Left ventricle myocardium superior (tissue), 1 donor: Measurements from ENCODE around the gene NXNL2. TPM values are rescaled to one million over a fixed set of nuclear protein-coding genes. Genes with fewer than 3 reads are reported as not detected.

Experiments
- ATAC-seq: fragments of 200-7000 bp; cut with Tn5 transposase; one replicate; pipeline ENCODE4 v1.9.1; 2020; ENCODE audit warnings: mild to moderate bottlenecking, moderate library complexity
- DNase-seq: peaks from one replicate; pipeline ENCODE4 v3.0.0-alpha.2; 2020
- intact Hi-C: fragments of 100-400 bp; cut with micrococcal nuclease; formaldehyde crosslinking; loops from one replicate; pipeline ENCODE4 v1.11.0; 2022
- long read RNA-seq: library from polyadenylated mRNA; unstranded; transcript quantifications from one replicate; pipeline ENCODE4 v2.0.0, GENCODE V29; 2021
- total RNA-seq: library from RNA; stranded (reverse); fragmentation: NEBNext Ultra II Directional; extraction: Animal tissue kit (Norgen Biotek cat#: 25700); gene quantifications from one replicate; pipeline ENCODE4 v1.2.1, GENCODE V29; 2021
- donor health status: DM: no; HTN: yes; CAD: no; lungs with severe emphysema.

Gene NXNL2
- total RNA-seq, result not detected
- long read RNA-seq, result 0 reads

DNA sequence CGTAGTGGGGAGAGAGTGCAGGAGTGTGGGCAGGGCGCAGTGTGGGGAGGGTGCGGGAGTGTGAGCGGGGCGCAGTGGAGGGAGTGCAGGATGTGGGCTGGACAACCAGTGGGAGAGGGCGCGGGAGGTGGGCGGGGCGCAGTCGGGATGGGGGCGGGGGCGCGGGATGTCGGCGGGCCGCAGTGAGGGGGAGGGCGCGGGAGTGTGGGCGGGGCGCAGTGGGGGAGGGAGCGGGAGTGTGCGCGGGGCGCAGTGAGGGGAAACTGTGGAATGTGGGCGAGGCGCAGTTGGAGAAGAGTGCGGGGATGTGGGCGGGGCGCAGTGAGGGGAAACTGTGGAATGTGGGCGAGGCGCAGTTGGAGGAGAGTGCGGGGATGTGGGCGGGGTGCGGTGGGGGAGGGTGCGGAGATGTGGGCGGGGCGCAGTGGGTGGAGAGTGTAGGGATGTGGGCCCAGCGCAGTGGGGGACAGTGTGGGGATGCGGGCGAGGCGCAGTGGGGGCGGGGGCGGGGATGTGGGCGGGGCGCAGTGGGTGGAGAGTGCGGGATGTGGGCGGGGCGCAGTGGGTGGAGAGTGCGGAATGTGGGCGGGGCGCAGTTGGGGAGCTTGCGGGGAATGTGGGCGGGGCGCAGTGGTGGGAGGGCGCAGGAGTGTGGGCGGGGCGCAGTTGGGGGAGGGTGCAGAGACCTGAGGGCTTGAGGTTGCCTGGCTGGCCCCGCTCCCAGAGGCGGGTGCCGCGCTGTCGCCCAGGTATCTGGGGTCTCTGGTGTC lies at the start of gene NXNL2:
Gene NXNL2 (plus strand): TSS at position 723 of the 770 bp plus-strand sequence. CDS start 257 bp downstream, outside the sequence.
- DNase-seq (peak; percentile 76), ATAC-seq (peak; percentile 76)
- intact Hi-C loops, result no loop called here

DNA sequence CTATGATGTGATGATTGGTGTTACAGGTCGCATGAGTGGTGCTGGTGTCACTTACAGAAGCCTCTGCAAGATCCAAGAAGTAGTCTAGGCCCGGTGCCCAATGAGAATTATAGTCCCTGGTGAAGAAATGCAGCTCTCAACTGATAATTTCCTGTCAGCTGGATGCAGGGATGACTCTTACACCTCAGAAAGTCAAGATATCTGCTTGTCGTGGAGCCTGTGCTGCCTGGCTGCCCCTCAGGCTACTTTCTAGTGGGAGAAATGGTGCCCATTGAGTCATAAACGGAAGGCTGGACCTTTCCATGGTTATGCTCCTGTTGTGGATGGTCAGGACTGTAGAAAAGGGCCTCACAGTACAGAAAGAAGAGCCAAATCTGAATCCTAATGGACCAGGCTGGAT lies 46.8 kb upstream of the NXNL2 start:
- DNase-seq, result no peak
- no peak for ATAC-seq
- intact Hi-C loops, result no loop called here

DNA sequence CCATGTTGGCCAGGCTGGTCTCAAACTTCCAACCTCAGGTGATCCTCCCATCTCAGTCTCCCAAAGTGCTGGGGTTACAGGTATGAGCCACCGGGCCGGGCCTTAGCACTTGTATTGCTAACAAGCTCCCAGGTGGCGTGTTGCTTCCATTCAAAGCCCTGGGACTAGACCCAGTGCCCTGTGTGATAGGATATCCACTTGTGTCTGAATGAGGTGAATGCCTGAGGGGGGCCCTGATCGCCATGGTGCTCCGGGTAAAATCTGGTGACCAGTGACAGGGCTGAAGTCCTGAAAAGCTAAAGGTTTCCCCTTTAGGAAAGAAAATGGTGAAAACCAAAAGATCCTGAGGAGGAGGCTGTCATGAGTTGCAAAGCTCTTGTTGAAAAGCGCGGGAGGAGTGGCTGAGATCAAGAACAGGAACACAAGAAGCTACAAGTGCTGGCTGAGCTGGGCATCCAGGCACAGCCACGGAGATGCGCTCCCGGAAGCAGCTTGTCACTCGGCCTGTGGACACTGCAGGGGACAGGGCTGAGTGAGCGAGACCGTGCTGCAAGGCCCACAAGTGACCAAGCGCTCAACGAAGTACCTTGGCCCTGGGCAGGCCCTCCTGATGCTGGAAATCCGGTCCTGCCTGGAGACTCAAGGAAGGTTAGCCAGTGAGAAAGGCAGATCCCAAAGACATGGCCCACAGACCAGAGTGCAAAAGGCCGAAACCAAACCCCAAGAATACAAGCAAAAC lies 39.8 kb upstream of the NXNL2 start:
- DNase-seq, result no peak
- ATAC-seq, result no peak
- intact Hi-C loops, result no loop called here

DNA sequence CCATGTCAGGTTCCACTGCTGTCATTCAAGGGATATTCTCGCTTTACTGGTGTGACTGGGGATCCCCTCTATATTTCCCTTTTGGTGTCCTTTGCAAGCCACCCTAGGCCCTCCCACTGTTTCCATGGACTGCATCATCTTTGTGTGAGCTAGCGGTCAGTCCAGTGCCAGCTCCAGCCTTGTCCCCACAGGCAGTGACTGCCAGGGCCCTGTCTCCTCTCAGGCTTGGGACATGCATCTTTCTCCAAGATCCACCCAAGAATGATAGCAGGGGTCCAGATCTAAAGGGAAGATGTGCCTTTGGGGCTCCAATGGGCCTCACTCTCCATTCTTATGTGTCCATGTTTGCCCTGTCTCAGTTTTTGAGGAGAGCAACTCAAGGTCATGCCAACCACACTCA lies 37.8 kb upstream of the NXNL2 start:
- intact Hi-C loops, result no loop called here
- ATAC-seq (no peak), DNase-seq (no peak)

DNA sequence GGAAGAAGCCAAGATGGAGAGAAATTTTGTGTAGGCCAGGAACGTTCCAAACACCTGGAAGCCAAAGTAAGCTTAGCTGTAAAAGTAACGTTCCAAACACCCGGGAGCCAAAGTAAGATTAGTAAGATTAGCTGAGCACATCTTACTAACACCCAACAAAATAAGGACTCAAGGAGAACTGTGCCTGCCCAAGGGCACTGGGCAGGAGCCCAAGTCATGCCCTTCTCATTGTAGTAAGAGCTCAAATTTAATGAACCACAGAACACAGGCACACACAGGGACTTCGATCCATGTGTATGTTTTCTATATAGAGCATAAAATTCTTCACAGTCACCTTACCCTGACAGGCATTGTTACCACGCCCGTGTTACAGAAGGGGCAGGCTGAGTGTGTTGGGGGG lies 36.1 kb upstream of the NXNL2 start:
- DNase-seq (peak; percentile 70), ATAC-seq (peak; percentile 92)
- intact Hi-C loops, result no loop called here

DNA sequence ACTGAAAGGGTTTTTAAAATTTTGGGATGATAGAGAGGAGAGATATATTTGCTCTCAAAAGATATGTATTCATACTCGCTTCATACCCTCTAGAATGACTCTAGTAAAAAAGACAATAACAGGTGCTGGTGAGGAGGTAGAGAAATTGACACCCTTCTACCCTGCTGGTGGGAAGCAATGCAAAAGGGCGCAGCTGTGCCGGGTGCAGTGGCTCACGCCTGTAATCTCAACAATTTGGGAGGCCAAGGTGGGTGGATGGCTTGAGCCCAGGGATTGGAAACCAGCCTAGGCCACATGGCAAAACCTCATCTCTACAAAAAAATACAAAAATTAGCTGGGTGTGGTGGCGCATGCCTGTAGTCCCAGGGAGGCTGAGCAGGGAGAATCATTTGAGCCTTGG lies 33.9 kb upstream of the NXNL2 start:
- DNase-seq, result no peak
- ATAC-seq, result no peak
- intact Hi-C loops, result no loop called here

DNA sequence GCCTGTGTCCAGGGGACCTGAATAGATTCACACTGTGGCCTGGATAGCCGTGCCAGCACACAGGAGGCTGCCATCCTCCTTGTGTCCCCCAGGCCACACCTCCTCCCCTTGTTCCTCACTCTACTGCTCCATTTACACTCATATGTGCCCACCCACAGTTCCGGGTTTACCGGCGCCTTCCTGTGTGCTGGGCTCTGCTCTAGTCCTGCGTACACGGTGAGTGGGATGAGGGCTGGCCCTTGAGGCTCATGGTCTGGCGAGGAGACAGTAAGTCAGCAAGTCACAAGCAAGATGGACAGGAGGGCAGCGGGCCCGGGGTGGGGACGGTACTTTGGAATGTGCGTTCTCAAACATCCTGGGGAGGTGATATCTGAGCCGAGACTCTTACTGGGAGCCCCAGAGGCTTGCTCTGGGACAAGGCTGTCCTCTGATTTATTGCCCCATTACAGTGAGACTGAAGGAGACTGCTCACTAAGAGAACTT lies 32.4 kb upstream of the NXNL2 start:
- DNase-seq (no peak), ATAC-seq (no peak)
- intact Hi-C loops, result no loop called here

DNA sequence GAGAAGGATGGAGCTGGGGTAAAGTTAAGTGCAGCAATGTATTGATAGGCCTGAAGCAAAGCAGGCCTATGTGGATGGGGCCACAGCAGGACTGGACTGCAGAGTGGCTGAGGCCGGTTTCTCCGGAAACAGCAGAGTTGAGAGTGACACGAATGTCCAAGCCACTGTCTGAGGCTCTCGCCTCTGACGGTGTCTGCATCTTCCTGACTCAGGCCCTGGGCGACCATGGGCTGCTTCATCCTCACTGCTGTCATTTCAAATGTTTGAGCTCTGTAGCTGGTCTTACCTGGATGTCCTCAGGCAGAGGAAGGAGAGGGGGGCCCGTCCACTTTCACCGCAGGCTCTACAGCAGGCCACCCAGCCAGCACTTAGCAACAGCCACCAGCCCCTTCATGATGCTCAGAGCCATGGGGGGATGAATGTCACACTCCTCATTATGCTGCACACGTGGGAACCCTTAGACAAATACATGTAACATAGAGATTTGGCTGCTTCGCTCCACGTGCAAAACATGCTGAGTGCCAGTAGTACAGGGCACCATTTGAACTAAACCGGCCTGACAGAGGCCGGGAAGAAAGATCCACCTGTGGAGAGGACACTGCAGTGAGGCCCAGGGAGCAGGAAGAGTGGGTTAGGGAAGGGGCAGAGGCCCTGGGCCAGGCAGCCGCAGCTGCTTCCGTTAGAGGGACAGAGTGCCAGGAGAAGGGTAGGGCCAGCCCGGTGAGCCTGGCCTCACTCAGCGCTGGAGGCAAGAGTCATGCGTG lies 31.7 kb upstream of the NXNL2 start:
- DNase-seq (no peak), ATAC-seq (no peak)
- intact Hi-C loops, result no loop called here

DNA sequence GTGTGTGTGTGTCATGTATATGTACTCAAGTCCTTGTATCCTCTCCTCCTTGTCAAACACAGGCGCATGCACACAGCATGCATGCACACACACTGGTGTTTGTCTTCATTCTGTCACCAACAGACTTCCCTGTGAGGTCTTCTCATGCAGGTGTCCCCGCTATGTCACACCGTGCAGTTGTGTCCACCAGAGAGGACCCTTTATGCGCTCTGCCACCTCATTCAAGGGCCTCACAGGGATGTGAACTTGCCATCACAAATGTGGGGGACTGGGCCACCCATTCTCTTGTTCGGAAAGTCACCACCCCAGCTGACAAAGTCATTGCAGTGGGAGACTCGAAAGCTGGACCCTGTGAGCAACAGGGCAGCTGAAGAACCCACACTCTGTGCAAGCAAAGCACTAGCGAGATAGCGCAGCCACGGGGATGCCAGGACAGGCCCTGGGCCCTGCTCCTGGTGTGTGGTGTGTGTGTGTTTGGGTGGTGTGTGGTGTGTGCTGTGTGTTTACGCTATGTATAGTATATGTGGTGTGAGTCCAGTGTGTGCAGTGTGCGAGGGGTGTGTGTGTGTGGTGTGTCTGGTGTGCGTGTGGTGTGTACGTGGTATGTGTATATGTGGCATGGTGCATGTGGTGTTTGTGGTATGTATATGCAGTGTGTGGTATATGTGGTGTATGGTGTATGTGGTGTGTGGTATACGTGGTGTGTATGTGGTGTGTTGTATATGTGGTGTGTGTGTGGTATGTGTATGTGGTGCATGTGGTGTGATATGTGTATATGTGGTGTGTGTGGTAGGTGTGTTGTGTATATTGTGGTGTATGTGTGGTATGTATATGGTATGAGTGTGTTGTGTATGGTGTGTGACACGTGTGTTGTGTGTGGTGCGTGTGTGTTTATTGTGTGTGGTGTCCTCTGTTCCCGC lies 30.9 kb upstream of the NXNL2 start:
- intact Hi-C loops, result no loop called here
- no peak for ATAC-seq

DNA sequence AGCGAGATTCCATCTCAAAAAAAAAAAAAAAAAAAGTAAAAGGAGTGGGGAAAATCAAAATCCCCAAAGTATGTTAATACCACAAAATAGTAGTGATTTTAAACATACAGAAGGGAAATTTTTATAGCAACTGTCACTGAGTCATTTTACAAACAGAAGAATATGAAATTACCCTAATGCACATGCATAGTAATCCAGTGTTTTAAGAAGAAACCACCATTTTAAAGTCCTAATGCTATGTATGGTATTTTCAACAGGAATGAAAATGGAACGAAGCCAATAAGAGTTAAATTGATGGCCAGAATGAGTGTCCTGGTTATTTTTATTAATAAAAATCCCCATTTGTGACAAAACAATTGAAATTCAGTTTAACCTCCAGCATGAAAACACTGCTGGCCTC lies 26.7 kb upstream of the NXNL2 start:
- DNase-seq, result no peak
- intact Hi-C loops, result no loop called here
- no peak for ATAC-seq

More for the DNA sequence above, 30.9 kb upstream of the NXNL2 start:
- no peak for DNase-seq

DNA sequence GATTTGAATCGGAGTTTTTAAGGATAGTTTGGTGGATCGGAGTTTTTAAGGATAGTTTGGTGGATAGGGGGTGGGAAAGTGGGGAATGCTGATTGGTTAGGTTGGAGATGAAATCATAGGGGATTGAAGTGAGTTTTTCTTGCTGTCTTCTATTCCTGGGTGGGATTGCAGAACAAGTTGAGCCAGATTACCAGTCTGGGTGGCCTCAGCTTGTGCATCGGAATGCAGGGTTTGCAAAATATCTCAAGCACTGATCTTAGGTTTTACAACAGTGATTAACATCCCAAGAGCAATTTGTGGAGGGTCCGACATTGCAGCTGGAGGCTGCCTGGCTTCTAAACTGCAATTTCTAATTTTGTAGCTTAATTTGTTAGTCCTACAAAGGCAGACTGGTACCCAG lies 23.1 kb upstream of the NXNL2 start:
- DNase-seq (no peak), ATAC-seq (no peak)
- intact Hi-C loops, result no loop called here

DNA sequence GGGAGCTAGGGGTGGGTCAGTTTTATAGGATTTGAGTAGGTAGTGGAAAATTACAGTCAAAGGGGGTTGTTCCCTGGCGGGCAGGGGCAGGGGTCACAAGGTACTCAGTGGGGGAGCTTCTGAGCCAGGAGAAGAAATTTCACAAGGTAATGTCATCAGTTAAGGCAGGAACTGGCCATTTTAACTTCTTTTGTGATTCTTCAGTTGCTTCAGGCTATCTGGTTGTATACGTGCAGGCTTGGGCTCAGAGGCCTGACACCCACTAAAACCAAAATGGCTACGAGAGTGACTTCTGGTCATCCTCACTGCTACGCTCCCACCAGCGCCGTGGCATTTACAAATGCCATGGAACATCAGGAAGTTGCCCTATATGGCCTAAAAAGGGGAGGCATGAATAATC lies 20.7 kb upstream of the NXNL2 start:
- intact Hi-C loops, result no loop called here
- DNase-seq (no peak), ATAC-seq (no peak)

DNA sequence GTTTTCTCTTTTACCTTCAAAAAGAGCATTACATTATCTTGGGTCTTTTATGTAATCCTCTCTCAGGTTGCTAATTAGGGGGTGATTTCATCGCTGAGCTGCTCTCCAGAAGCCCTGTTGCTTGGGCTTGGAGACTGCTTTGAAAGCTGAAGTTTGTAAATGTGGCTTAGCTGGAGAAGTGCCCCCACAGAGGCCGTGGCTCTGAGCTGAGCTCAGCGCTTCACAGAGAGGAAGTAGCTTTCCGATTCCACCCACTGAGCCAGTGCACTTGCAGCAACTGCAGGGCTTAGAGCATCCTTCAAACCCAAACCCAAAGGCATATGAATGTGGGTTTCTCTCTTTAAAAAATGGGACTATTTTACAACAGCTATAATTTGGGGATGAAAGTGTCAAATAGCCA lies 13.7 kb upstream of the NXNL2 start:
- intact Hi-C loops, result no loop called here
- DNase-seq (no peak), ATAC-seq (no peak)

DNA sequence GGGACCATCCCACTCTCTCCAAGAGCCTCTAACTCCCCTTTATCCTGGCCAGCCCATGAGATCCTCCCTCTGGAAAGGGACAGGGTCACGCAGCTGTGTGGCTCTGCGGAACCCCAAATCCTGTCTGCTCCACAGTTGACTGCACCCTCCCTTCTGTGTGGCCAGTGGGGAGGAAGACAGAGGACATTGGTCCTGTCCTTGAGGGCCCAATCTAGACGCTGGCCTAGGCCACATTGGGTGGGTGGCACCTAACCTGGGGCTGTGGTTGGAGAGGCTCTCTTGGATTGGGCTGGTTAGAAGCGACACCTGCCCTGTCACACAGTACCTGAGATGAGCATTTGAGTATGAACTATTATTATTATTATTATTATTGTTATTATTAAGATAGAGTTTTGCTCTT lies 12.6 kb upstream of the NXNL2 start:
- no peak for DNase-seq
- intact Hi-C loops, result no loop called here
- ATAC-seq, result no peak

DNA sequence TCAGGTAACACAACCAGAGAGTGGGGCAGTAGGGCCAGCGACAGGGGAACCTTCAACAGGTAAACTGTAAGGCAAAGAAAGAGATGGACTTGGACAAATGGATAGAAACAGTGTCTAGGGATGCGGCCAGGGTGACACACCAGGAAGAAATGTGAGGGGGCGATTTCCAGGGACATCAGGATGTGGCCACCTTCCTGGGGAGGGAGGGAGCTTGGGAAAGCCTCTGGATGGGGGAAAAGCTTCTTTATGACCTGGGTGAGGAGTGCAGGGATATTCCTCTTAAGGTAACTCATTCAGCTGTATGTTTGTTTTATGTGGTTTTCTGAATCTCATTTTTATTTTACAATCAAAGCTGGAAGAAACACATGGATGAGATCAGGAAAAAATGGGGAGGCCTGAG lies 11.9 kb upstream of the NXNL2 start:
- ATAC-seq (no peak), DNase-seq (no peak)
- intact Hi-C loops, result no loop called here

DNA sequence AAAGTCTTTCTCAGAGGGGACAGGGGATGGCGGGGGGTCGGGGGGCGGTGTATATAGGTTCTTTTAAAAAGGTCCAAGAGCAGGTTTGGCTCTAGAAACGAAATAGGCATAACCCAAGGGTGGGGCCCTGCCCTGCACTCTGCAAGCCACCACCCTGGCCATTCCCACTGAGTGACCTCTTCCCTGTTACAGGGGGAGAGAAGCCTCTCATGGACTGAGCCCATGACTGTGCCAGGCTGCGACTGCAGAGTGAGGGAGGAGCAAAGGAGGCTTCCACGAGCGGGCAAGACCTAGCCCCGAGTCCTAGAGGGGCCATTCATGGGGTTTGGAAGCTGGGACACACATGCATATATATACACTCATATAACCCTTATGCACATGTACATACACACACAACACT lies 10.1 kb upstream of the NXNL2 start:
- intact Hi-C loops, result no loop called here

DNA sequence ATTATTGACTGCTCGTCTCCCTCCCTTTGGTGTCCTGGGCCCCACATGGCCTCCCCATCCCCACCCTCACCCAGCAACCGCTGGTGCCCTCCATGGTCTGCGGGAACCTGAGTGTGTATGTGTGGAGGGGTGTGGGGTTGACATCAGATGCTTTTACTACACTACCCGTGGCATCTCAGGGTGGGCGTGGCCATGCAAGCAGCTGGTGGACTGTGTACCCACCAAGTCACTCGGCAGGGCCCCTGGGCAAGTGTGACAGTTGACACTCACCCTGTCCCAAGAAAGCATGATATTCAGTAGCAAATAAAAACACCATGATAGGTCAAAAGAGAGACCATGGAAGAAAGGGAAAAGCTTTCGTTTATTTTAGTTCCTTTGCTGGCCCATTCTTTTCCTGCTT lies 7.4 kb upstream of the NXNL2 start:
- ATAC-seq (no peak), DNase-seq (no peak)
- intact Hi-C loops, result no loop called here

More for the DNA sequence above, 10.1 kb upstream of the NXNL2 start:
- ATAC-seq (no peak), DNase-seq (no peak)

DNA sequence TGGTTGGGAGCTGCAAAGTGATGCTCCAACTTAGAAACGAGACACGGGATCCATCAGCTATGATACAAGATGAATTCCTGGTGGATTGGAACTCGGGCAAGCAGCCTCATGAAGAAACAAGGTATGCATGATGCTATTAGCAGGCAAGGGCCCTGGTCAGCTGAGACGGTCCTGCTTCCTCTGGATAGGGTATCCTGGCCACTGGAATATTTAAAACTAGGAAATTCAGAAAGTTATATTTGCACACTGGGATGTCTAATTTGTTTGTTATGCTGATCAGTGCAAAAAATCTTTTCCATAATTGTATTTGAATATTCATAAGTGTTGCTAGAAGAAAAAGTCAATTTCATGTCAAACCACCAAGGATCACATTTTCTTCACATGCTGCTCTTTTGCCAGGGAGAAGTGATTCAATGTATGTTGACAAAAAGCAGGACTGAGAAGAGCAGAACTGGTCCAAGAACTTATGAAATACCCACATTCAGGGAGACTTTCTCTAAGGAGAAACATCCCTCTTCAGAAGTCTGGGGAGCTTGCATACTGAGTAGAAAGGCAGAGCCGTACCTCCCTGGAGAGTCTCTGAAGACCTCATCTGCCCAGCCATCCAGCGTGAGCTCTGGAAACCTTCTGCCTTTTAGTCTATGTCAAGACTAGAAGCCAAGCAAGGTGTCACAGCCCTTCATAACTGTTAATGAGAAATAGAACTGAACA lies 6.7 kb upstream of the NXNL2 start:
- DNase-seq (no peak), ATAC-seq (no peak)
- intact Hi-C loops, result no loop called here
